CD14-positive monocyte (primary cell): ENCODE results near the gene PCDHGB4. TPM values are rescaled to one million over a fixed set of nuclear protein-coding genes. Genes with fewer than 3 reads are reported as not detected.
A peak's percentile ranks its signal among the peaks of the same experiment; 100 is the strongest.

Source experiments
- DNase-seq, 3 donors: peaks; one replicate each; pipeline ENCODE4 v3.0.0-alpha.2; 2011 to 2022
- H2AFZ ChIP-seq: 2 replicates; pipeline ENCODE4 v1.6.0; 2012; ENCODE audit warnings: mild to moderate bottlenecking, low read depth, low read length, inconsistent platforms; ENCODE audit not compliant: insufficient read depth, poor library complexity, severe bottlenecking
- H3K27ac ChIP-seq, 2 donors: 1 replicate in 1 of 2; 2 replicates in 1 of 2; pipeline ENCODE4 v1.5.1; 2012 to 2013; ENCODE audit warnings: low read length in 2 of 2, control low read depth in 1 of 2, inconsistent platforms in 1 of 2, low read depth in 1 of 2, mild to moderate bottlenecking in 1 of 2
- H3K27me3 ChIP-seq, 2 donors: one replicate each; pipeline versions ENCODE4 v1.6.0 to v1.6.1; 2011 to 2013; ENCODE audit warnings: low read length in 2 of 2; ENCODE audit not compliant: control insufficient read depth in 2 of 2, insufficient read depth in 2 of 2
- H3K36me3 ChIP-seq, 2 donors: replicated peaks in 1 of 2; 1 replicate in 1 of 2; 2 replicates in 1 of 2; pipeline versions ENCODE4 v1.5.1 to v1.6.1; 2012 to 2013; ENCODE audit warnings: low read length in 2 of 2, control low read depth in 1 of 2, inconsistent platforms in 1 of 2, mild to moderate bottlenecking in 1 of 2; ENCODE audit not compliant: insufficient read depth in 2 of 2, control insufficient read depth in 1 of 2
- H3K4me1 ChIP-seq, 2 donors: 1 replicate in 1 of 2; 2 replicates in 1 of 2; pipeline versions ENCODE4 v1.5.1 to v1.6.1; 2012 to 2013; ENCODE audit warnings: low read length in 2 of 2, control low read depth in 1 of 2, inconsistent platforms in 1 of 2, mild to moderate bottlenecking in 1 of 2, moderate library complexity in 1 of 2; ENCODE audit not compliant: insufficient read depth in 2 of 2, control insufficient read depth in 1 of 2
- H3K4me2 ChIP-seq: replicated peaks from 2 replicates; pipeline ENCODE3; 2012; ENCODE audit warnings: low read length, moderate library complexity, mild to moderate bottlenecking; ENCODE audit not compliant: poor library complexity, severe bottlenecking; ENCODE audit errors: extremely low read depth
- H3K4me3 ChIP-seq, 3 experiments: fragments of 200-600 bp in 1 of 3; sonication (generic) in 1 of 3; replicated peaks in 1 of 3; 1 replicate in 2 of 3; 2 replicates in 1 of 3; pipeline ENCODE4 v1.5.1; 2011 to 2013; ENCODE audit warnings: low read length in 3 of 3, mild to moderate bottlenecking in 3 of 3, control low read depth in 2 of 3, low read depth in 2 of 3, inconsistent platforms in 1 of 3, moderate library complexity in 1 of 3
- H3K79me2 ChIP-seq: 2 replicates; pipeline ENCODE4 v1.6.0; 2012; ENCODE audit warnings: mild to moderate bottlenecking, control low read depth, inconsistent platforms, low read length, moderate library complexity; ENCODE audit not compliant: insufficient read depth
- H3K9ac ChIP-seq: 2 replicates; pipeline ENCODE4 v1.6.0; 2017; ENCODE audit warnings: low read length, mild to moderate bottlenecking; ENCODE audit not compliant: insufficient read depth, poor library complexity, severe bottlenecking
- H3K9me3 ChIP-seq, 2 donors: replicated peaks in 1 of 2; 1 replicate in 1 of 2; 2 replicates in 1 of 2; pipeline versions ENCODE4 v1.5.1 to v1.6.1; 2012 to 2013; ENCODE audit warnings: low read length in 2 of 2, control low read depth in 1 of 2; ENCODE audit not compliant: control insufficient read depth in 1 of 2, insufficient read depth in 1 of 2
- H4K20me1 ChIP-seq: 2 replicates; pipeline ENCODE4 v1.6.0; 2012; ENCODE audit warnings: mild to moderate bottlenecking, low read length, control low read depth, moderate library complexity; ENCODE audit not compliant: insufficient read depth
- H3K27ac Mint-ChIP-seq, 7 donors: one replicate each; pipeline ENCODE4 v1.8.0; 2020; ENCODE audit warnings: mild to moderate bottlenecking in 7 of 7, mixed read lengths in 7 of 7, moderate library complexity in 6 of 7, inconsistent platforms in 2 of 7
- H3K27me3 Mint-ChIP-seq, 3 donors: one replicate each; pipeline ENCODE4 v1.8.0; 2021 to 2022; ENCODE audit warnings: low read depth in 3 of 3, mild to moderate bottlenecking in 3 of 3, mixed read lengths in 3 of 3, moderate library complexity in 3 of 3, inconsistent platforms in 1 of 3
- H3K36me3 Mint-ChIP-seq, 2 donors: one replicate each; pipeline ENCODE4 v1.8.0; 2020; ENCODE audit warnings: mixed read lengths in 2 of 2, inconsistent platforms in 1 of 2, mild to moderate bottlenecking in 1 of 2
- H3K4me1 Mint-ChIP-seq: one replicate; pipeline ENCODE4 v1.8.0; 2020; ENCODE audit warnings: mild to moderate bottlenecking, mixed read lengths
- H3K4me3 Mint-ChIP-seq, 2 donors: one replicate each; pipeline ENCODE4 v1.8.0; 2020; ENCODE audit warnings: mild to moderate bottlenecking in 2 of 2, mixed read lengths in 2 of 2, moderate library complexity in 1 of 2
- H3K9me3 Mint-ChIP-seq, 7 donors: one replicate each; pipeline ENCODE4 v1.8.0; 2020 to 2022; ENCODE audit warnings: mixed read lengths in 7 of 7, mild to moderate bottlenecking in 6 of 7, moderate library complexity in 6 of 7, inconsistent platforms in 2 of 7
- WGBS: methylation state at CpG from one replicate; pipeline ENCODE4 v1.1.5; 2013; ENCODE audit warnings: missing lambda C conversion rate; ENCODE audit not compliant: insufficient coverage; 5-methylcytosine and 5-hydroxymethylcytosine counted together
- intact Hi-C, 2 donors: fragments of 100-400 bp; cut with micrococcal nuclease; formaldehyde crosslinking; loops; one replicate each; pipeline versions ENCODE4 v1.15.0 to v1.15.1; 2023
- polyA plus RNA-seq, 3 donors: library from polyadenylated mRNA; depleted of rRNA in 1 of 3; unstranded in 2 of 3; stranded (reverse) in 1 of 3; fragments of 300-500 nt in 2 of 3; fragments of >200 nt in 1 of 3; fragmentation: Illumina TruSeq in 2 of 3; gene quantifications; 1 replicate in 2 of 3; 2 replicates in 1 of 3; pipeline ENCODE4 v1.2.3, GENCODE V29; 2012 to 2021
- TF ChIP-seq, protein P1 (sequence below): fragments of 200-600 bp; IDR thresholded peaks from one replicate; pipeline ENCODE4 v1.8.0; 2022; ENCODE audit warnings: antibody characterized with exemption, mild to moderate bottlenecking

PCDHGB4 gene
- polyA plus RNA-seq, 3 donors: not detected

DNA sequence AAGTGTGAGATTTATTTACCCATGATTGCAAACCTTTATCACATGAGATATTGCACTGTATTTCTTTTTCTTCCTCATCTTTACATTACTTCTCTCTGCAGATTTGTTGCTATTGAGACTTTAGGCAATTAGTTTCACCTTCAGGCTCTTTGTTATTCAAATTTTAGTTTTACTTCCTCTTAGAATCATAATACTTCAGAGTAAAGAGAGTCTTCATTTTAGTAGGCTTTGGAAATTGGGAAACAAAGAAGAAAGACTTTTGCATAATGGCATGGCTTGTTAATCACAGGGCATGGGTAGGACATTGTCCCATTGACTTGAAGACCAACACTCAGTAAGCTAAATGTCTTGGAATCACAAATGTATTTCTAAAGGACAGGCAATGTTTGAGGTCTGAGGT, 24.8 kb upstream of the PCDHGB4 start:
- Histone ChIP-seq H3K4me1 (no peaks in the 10 kb centered on the region), H3K79me2 (no peaks in the 10 kb centered on the region), H3K9ac (no peak overlapping the region), H3K27ac (no peak overlapping the region), H3K27me3 (peaks cover 53 to 93% of the 10 kb centered on the region in 2 donors), H4K20me1 (no peaks in the 10 kb centered on the region), H3K9me3 (peaks cover 55 to 72% of the 10 kb centered on the region in 2 donors), H3K4me2 (no peak overlapping the region), H2AFZ (no peak overlapping the region), H3K4me3 (no peak overlapping the region), H3K36me3 (no peaks in the 10 kb centered on the region)
- Mint-ChIP-seq H3K4me3 (peak overlapping the region in 1 of 2 donors; percentile 83), H3K27ac (no peak overlapping the region), H3K4me1 (peaks cover 2% of the 10 kb centered on the region), H3K9me3 (peaks cover 43 to 82% (median 73%) of the 10 kb centered on the region in 7 donors), H3K27me3 (peaks cover 67 to 73% (median 68%) of the 10 kb centered on the region in 3 donors), H3K36me3 (peaks cover 16 to 20% of the 10 kb centered on the region in 2 donors)
- TF ChIP-seq, protein P1, sequence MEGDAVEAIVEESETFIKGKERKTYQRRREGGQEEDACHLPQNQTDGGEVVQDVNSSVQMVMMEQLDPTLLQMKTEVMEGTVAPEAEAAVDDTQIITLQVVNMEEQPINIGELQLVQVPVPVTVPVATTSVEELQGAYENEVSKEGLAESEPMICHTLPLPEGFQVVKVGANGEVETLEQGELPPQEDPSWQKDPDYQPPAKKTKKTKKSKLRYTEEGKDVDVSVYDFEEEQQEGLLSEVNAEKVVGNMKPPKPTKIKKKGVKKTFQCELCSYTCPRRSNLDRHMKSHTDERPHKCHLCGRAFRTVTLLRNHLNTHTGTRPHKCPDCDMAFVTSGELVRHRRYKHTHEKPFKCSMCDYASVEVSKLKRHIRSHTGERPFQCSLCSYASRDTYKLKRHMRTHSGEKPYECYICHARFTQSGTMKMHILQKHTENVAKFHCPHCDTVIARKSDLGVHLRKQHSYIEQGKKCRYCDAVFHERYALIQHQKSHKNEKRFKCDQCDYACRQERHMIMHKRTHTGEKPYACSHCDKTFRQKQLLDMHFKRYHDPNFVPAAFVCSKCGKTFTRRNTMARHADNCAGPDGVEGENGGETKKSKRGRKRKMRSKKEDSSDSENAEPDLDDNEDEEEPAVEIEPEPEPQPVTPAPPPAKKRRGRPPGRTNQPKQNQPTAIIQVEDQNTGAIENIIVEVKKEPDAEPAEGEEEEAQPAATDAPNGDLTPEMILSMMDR: no peak
- intact Hi-C loops: no loop called here
- no peak for DNase-seq

DNA sequence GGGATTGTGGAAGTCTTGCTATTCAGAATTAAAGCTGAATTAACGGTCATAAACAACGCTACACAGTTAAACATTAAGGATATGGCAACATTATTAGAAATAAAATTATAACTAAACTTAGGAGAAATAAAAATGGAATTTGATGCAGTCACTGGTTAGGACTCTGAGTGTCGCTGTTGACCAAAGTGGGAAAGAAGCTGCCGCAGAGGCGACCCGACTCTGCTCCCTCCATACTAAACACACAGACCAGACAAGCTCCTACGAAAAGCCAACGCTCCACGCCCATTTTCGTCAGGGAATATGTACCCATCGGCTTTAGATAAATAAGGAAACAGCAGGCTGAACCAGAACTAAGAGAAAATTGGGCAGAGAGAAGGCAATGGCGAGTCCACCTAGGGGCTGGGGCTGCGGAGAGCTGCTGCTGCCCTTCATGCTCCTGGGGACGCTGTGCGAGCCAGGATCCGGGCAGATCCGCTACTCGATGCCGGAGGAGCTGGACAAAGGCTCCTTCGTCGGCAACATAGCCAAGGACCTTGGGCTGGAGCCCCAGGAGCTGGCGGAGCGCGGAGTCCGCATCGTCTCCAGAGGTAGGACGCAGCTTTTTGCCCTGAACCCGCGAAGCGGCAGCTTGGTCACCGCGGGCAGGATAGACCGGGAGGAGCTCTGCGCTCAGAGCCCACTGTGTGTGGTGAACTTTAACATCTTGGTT, 23.4 kb upstream of the PCDHGB4 start, which contains the start of gene PCDHGA5:
Gene PCDHGA5, plus strand, starts transcription at position 211 of the 709 bp plus-strand sequence. Its CDS starts 169 bp downstream, at position 380.
- H3K4me3 Mint-ChIP-seq: peak within 1 kb of the TSS in 1 of 2 donors; percentile 71
- H3K9me3 Mint-ChIP-seq: peaks cover 43 to 80% (median 72%) of the 10 kb centered on the region in 7 donors
- Histone ChIP-seq H3K36me3 (no peaks in the 10 kb centered on the region), H3K4me1 (no peaks in the 10 kb centered on the region), H3K9me3 (peaks cover 55 to 72% of the 10 kb centered on the region in 2 donors), H3K4me2 (no peak within 1 kb of the TSS), H3K9ac (no peak within 1 kb of the TSS), H3K4me3 (no peak within 1 kb of the TSS), H3K27me3 (peaks cover 53 to 94% of the 10 kb centered on the region in 2 donors), H3K79me2 (no peaks in the 10 kb centered on the region), H3K27ac (no peak within 1 kb of the TSS), H4K20me1 (no peaks in the 10 kb centered on the region), H2AFZ (no peak within 1 kb of the TSS)
- WGBS: 29% methylated on average over 31 of the region's 34 CpGs
- DNase-seq: no peak
- no peak within 1 kb of the TSS for H3K27ac Mint-ChIP-seq
- peaks cover 2% of the 10 kb centered on the region for H3K4me1 Mint-ChIP-seq
- H3K27me3 Mint-ChIP-seq: peaks cover 70 to 77% (median 72%) of the 10 kb centered on the region in 3 donors
- peaks cover 16 to 20% of the 10 kb centered on the region in 2 donors for H3K36me3 Mint-ChIP-seq
- intact Hi-C loops: no loop called here
- TF ChIP-seq, protein P1: no peak
